ENCODE measurements around the gene ZNF438.

DNA sequence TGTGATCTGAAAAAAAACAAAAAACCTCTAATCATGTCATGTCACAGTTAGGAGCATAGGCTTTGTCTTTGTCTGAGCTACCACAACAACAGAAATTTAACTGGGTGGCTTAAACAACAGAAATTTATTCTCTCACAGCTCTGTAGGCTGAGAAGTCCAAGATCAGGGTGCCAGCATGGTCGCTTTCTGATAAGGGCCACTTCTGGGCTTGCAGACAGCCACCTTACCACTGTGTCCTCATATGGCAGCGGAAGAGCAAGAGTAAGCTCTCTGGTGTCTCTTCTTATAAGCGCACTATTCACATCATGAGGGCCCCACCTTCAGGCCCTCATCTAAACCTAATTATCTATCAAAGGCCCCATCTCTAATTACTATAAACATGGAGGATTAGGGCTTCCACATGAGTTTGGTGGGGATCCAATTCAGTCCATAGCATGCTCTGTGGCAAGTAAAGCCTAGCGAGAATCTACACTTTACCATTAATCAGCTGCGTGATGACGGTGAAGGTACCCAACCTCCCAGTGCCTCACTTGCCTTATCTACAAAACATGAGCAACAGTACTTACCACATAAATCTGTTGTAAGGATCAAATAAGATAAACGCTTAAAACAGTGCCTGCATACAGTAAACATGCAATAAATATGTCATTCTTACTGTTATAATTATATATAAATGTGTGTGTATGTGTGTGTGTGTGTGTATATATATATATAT lies 17.3 kb downstream of the ZNF438 start:
- TF ChIP-seq, protein P1, sequence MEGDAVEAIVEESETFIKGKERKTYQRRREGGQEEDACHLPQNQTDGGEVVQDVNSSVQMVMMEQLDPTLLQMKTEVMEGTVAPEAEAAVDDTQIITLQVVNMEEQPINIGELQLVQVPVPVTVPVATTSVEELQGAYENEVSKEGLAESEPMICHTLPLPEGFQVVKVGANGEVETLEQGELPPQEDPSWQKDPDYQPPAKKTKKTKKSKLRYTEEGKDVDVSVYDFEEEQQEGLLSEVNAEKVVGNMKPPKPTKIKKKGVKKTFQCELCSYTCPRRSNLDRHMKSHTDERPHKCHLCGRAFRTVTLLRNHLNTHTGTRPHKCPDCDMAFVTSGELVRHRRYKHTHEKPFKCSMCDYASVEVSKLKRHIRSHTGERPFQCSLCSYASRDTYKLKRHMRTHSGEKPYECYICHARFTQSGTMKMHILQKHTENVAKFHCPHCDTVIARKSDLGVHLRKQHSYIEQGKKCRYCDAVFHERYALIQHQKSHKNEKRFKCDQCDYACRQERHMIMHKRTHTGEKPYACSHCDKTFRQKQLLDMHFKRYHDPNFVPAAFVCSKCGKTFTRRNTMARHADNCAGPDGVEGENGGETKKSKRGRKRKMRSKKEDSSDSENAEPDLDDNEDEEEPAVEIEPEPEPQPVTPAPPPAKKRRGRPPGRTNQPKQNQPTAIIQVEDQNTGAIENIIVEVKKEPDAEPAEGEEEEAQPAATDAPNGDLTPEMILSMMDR (IDR thresholded peaks at IDR 0.05): no peak
- no peak for TF ChIP-seq EP300 (IDR thresholded peaks at IDR 0.05)
- TF ChIP-seq POLR2A (IDR thresholded peaks at IDR 0.05): no peak
